ENCODE measurements around the gene HGS. TPM values are rescaled to one million over a fixed set of nuclear protein-coding genes. Genes with fewer than 3 reads are reported as not detected.

Gene HGS
- total RNA-seq, 1 experiment from 2014 or later, result 160 TPM

DNA sequence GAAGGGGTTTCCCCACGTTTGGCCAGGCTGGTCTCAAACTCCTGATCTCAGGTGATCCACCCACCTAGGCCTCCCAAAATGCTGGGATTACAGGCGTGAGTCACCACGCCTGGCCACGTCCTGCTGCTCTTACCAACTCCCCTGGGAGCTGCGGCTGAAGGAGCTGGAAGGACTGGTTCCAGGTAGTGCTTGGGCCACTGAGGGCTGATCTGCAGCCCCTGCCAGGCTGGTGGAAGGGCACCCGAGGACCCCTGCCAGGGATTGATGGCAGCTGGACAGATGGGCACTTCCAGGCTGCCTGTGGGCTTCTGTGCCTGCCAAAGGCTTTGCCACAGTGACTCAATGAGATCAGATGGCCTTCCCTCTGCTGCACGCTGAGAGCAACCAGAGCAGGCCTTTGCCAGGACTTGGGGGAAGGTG is 19.8 kb upstream of the HGS start:
- BruUV-seq (replicated peaks), result no TSS peak
- H3K4me1 Mint-ChIP-seq (ENCODE audit: insufficient read depth, unreplicated experiment), result peaks cover 15% of the 10 kb centered on the region
- H3K27ac Mint-ChIP-seq (ENCODE audit: low read depth, unreplicated experiment), result no peak overlapping the region
- DNase-seq (ENCODE audit: unreplicated experiment), result no peak
- TF ChIP-seq, protein P1, sequence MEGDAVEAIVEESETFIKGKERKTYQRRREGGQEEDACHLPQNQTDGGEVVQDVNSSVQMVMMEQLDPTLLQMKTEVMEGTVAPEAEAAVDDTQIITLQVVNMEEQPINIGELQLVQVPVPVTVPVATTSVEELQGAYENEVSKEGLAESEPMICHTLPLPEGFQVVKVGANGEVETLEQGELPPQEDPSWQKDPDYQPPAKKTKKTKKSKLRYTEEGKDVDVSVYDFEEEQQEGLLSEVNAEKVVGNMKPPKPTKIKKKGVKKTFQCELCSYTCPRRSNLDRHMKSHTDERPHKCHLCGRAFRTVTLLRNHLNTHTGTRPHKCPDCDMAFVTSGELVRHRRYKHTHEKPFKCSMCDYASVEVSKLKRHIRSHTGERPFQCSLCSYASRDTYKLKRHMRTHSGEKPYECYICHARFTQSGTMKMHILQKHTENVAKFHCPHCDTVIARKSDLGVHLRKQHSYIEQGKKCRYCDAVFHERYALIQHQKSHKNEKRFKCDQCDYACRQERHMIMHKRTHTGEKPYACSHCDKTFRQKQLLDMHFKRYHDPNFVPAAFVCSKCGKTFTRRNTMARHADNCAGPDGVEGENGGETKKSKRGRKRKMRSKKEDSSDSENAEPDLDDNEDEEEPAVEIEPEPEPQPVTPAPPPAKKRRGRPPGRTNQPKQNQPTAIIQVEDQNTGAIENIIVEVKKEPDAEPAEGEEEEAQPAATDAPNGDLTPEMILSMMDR (IDR thresholded peaks at IDR 0.05; ENCODE audit: unreplicated experiment), result no peak
- POLR2A ChIA-PET, result interaction anchor here (0.6 to 8.0 kb wide), 6 partner anchors 9 to 39 kb away, joined by 3 to 101 read pairs (median 12); partner anchors contain the start of genes ARL16, HGS, MRPL12 and NPLOC4
- no peak overlapping the region for H3K4me3 Mint-ChIP-seq (ENCODE audit: unreplicated experiment)
- CTCF ChIA-PET, result no interaction called here
- intact Hi-C loops (cut with micrococcal nuclease), result no loop called here
- no peaks in the 10 kb centered on the region for H3K27me3 Mint-ChIP-seq (ENCODE audit: insufficient read depth, unreplicated experiment)
- H3K36me3 Mint-ChIP-seq (ENCODE audit: insufficient read depth, unreplicated experiment), result peaks cover 26% of the 10 kb centered on the region
- H3K9me3 Mint-ChIP-seq (ENCODE audit: unreplicated experiment), result no peaks in the 10 kb centered on the region

DNA sequence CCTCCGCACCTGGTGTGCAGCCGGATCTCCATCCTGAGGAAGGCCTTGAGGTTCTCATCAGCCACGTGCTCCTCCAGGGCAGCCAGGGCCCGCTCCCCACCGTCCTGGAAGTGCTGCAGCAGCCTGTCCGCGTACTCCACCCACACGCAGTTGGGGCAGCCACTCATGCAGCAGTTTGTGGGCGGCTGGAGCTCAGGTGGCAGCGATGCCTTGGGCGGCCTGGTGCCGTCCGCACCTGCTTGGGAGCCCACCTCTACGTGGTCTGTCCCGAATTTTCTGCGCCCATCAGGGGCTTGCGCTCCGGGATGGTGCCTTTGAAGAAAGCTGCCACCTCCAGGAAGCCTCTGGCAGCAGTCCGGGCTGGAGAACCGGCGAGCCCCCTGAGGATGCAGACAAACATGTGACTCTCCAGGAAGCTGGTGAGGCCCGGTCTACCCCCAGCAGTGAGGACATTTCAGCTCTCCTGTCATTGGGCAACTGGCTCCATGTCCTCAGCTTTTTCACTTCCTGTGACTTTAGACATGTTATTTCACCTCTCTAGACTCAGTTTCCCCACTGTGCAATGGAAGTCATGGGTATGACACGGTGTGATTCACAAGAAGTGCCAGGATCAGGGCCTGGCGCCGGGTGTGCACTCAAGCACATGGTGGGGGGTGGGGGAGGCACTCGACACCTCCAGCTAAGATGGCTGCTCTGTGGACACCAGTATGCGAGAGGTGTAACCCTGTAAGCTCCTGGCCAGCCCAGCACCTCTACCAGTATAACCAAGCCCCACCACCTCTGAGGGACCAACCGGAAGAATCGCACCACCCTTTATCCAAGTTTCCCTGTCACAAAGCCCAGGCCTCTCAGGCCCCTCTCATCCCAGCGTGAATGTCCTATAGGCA is 18.4 kb upstream of the HGS start:
- intact Hi-C loops (cut with micrococcal nuclease), result loop anchor here (2.0 kb wide), 3 partner anchors 15 to 29 kb away; partner anchors contain the start of genes ARL16, NPLOC4 and TSPAN10
- peak overlapping the region; percentile 85 for H3K4me3 Mint-ChIP-seq (ENCODE audit: unreplicated experiment)
- peaks cover 15% of the 10 kb centered on the region for H3K4me1 Mint-ChIP-seq (ENCODE audit: insufficient read depth, unreplicated experiment)
- ChIA-PET CTCF (interaction anchor here (0.9 kb wide), 1 partner anchor 9 kb away, joined by 3 read pairs; the partner anchor contains the start of gene PDE6G), POLR2A (interaction anchor here (0.6 to 8.0 kb wide), 16 partner anchors 10 to 427 kb away, joined by 3 to 101 read pairs (median 4); partner anchors contain the start of genes ARL16, FAAP100, HGS and MRPL12)
- peaks cover 36% of the 10 kb centered on the region for H3K36me3 Mint-ChIP-seq (ENCODE audit: insufficient read depth, unreplicated experiment)
- H3K9me3 Mint-ChIP-seq (ENCODE audit: unreplicated experiment), result no peaks in the 10 kb centered on the region
- BruUV-seq (replicated peaks), result no TSS peak
- DNase-seq (ENCODE audit: unreplicated experiment), result peak; percentile 22
- TF ChIP-seq, protein P1 (IDR thresholded peaks at IDR 0.05; ENCODE audit: unreplicated experiment), result no peak
- H3K27me3 Mint-ChIP-seq (ENCODE audit: insufficient read depth, unreplicated experiment), result no peaks in the 10 kb centered on the region
- H3K27ac Mint-ChIP-seq (ENCODE audit: low read depth, unreplicated experiment), result peak overlapping the region; percentile 79

DNA sequence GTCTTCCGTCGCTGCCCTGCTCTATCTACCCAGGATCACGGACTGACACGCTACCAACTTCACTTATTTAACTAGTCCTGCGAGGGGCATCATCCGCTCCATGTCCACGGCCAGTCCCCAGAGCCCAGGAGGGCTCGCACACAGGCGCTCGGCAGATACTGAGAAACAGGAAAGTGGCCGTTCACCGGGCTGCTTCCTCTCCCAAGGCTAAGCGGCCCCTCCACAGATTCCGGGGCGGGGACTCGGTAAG is 17.8 kb upstream of the HGS start:
- DNase-seq (ENCODE audit: unreplicated experiment), result no peak
- CTCF ChIA-PET, result no interaction called here
- no peaks in the 10 kb centered on the region for H3K9me3 Mint-ChIP-seq (ENCODE audit: unreplicated experiment)
- H3K4me3 Mint-ChIP-seq (ENCODE audit: unreplicated experiment), result peak overlapping the region; percentile 85
- POLR2A ChIA-PET, result interaction anchor here (0.7 to 8.0 kb wide), 13 partner anchors 10 to 114 kb away, joined by 3 to 101 read pairs (median 6); partner anchors contain the start of genes ARL16, FAAP100, HGS and MRPL12
- TSS peak; percentile 65 for BruUV-seq (replicated peaks)
- no peaks in the 10 kb centered on the region for H3K27me3 Mint-ChIP-seq (ENCODE audit: insufficient read depth, unreplicated experiment)
- peaks cover 15% of the 10 kb centered on the region for H3K4me1 Mint-ChIP-seq (ENCODE audit: insufficient read depth, unreplicated experiment)
- H3K36me3 Mint-ChIP-seq (ENCODE audit: insufficient read depth, unreplicated experiment), result peaks cover 41% of the 10 kb centered on the region
- intact Hi-C loops (cut with micrococcal nuclease), result loop anchor here (2.0 kb wide), 3 partner anchors 15 to 29 kb away; partner anchors contain the start of genes ARL16, NPLOC4 and TSPAN10
- peak overlapping the region; percentile 79 for H3K27ac Mint-ChIP-seq (ENCODE audit: low read depth, unreplicated experiment)
- TF ChIP-seq, protein P1 (IDR thresholded peaks at IDR 0.05; ENCODE audit: unreplicated experiment), result no peak

All from MCF 10A (cell line).